ENCODE data around the gene CLMN. TPM values are rescaled to one million over a fixed set of nuclear protein-coding genes. Genes with fewer than 3 reads are reported as not detected.

CLMN gene
- total and polyA plus RNA-seq, 2 of the 4 experiments (the other 2 are of a cell fraction), result 0.10 to 0.18 TPM

GRCh38 chr14:95281560-95282176 is 38.0 kb downstream of the CLMN start:
- no peak overlapping the region for H3K56ac ChIP-seq (ENCODE audit: extremely low read depth, insufficient read depth, low read length)
- no peak overlapping the region for H4K8ac ChIP-seq (ENCODE audit: low read depth in 2 of 2, low read length in 2 of 2)
- ChIA-PET POLR2A (ENCODE audit: unreplicated experiment) (no interaction called here), CTCF (no interaction called here)
- dilution Hi-C loops (cut with HindIII; ENCODE audit: low sequenced_read_pairs, unreplicated experiment), result no loop called here
- no peak overlapping the region for H3K4me3 ChIP-seq (ENCODE audit: insufficient read depth, low read depth, low read length)
- H3K4me2 ChIP-seq (ENCODE audit: low read depth, low read length), result no peak overlapping the region
- H2AK9ac ChIP-seq (replicated peaks; ENCODE audit: low read depth, low read length, poor library complexity), result no peak overlapping the region
- ATAC-seq (ENCODE audit: low read depth) (no peak), DNase-seq (no peak)
- in situ Hi-C loops (cut with MboI; ENCODE audit: low sequenced_read_pairs), result no loop called here
- H3K27me3 ChIP-seq (ENCODE audit: control insufficient read depth, insufficient read depth, low read length), result peaks cover 2% of the 10 kb centered on the region; the same call in 1 of the 2 replicates
- no peak overlapping the region for H3K18ac ChIP-seq (ENCODE audit: low read depth, low read length)
- H3K23ac ChIP-seq (ENCODE audit: low read depth, low read length), result no peak overlapping the region
- no peak for TF ChIP-seq SMC3 (IDR thresholded peaks at IDR 0.05; ENCODE audit: low read depth, low read length)
- TF ChIP-seq CEBPB (IDR thresholded peaks at IDR 0.05; ENCODE audit: low read depth, low read length), result no peak
- TF ChIP-seq RFX5 (IDR thresholded peaks at IDR 0.05; ENCODE audit: low read depth, low read length), result no peak
- TF ChIP-seq MAZ (IDR thresholded peaks at IDR 0.05; ENCODE audit: borderline replicate concordance, low read depth, low read length), result no peak
- TF ChIP-seq MXI1 (IDR thresholded peaks at IDR 0.05; ENCODE audit: borderline replicate concordance, low read depth, low read length), result no peak
- TF ChIP-seq CHD1 (IDR thresholded peaks at IDR 0.05; ENCODE audit: low read depth, low read length), result no peak
- TF ChIP-seq RCOR1 (IDR thresholded peaks at IDR 0.05; ENCODE audit: insufficient replicate concordance, low read length), result no peak
- TF ChIP-seq USF2 (IDR thresholded peaks at IDR 0.05; ENCODE audit: low read depth, low read length), result no peak
- TF ChIP-seq FOS (IDR thresholded peaks at IDR 0.05; ENCODE audit: low read depth, low read length), result no peak
- TF ChIP-seq CTCF (conservative IDR thresholded peaks at IDR 0.05; ENCODE audit: low read depth, low read length), result no peak
- TF ChIP-seq RAD21 (IDR thresholded peaks at IDR 0.05; ENCODE audit: low read length), result no peak
- no peak for TF ChIP-seq ELK1 (IDR thresholded peaks at IDR 0.05; ENCODE audit: borderline replicate concordance, low read depth, low read length)
- TF ChIP-seq BHLHE40 (IDR thresholded peaks at IDR 0.05; ENCODE audit: low read depth, low read length), result no peak
- no peak for TF ChIP-seq NFE2L2 (IDR thresholded peaks at IDR 0.05; ENCODE audit: low read depth, low read length)
- TF ChIP-seq POLR2A (IDR thresholded peaks at IDR 0.05; ENCODE audit: low read depth, low read length), result no peak
- TF ChIP-seq MAFK (IDR thresholded peaks at IDR 0.05; ENCODE audit: low read depth, low read length), result no peak
- H3K4ac ChIP-seq (ENCODE audit: low read depth, low read length), result no peak overlapping the region
- no peak overlapping the region for H2BK120ac ChIP-seq (ENCODE audit: low read depth, low read length)
- H2AK5ac ChIP-seq (ENCODE audit: low read depth, low read length), result no peak overlapping the region
- intact Hi-C loops (cut with micrococcal nuclease), result no loop called here
- no peak overlapping the region for H2BK20ac ChIP-seq (ENCODE audit: low read depth, low read length)
- H2BK15ac ChIP-seq (ENCODE audit: low read depth, low read length), result no peak overlapping the region
- H2BK5ac ChIP-seq (ENCODE audit: low read depth, low read length, poor library complexity, severe bottlenecking), result no peak overlapping the region
- H3K4me1 ChIP-seq (ENCODE audit: control insufficient read depth, insufficient read depth, low read length), result no peaks in the 10 kb centered on the region
- H3K79me1 ChIP-seq (ENCODE audit: low read depth in 1 of 2, low read length in 2 of 2), result no peaks in the 10 kb centered on the region
- no peak overlapping the region for H3K14ac ChIP-seq (replicated peaks; ENCODE audit: low read depth, low read length)
- no peaks in the 10 kb centered on the region for H3K36me3 ChIP-seq (ENCODE audit: control insufficient read depth, insufficient read depth, low read length)
- no peak overlapping the region for H4K91ac ChIP-seq (ENCODE audit: insufficient read depth, low read depth, low read length)
- BruUV-seq (replicated peaks), result no TSS peak
- H3K9ac ChIP-seq (ENCODE audit: low read depth, low read length), result no peak overlapping the region
- WGBS, 2 experiments (ENCODE audit: extremely low coverage in 2 of 2, insufficient read length in 1 of 2), result no CpG with 5 or more reads among the region's 4 CpGs
- no peak overlapping the region for H2AFZ ChIP-seq (replicated peaks; ENCODE audit: low read length, poor library complexity)
- no peaks in the 10 kb centered on the region for H3K9me3 ChIP-seq (ENCODE audit: control insufficient read depth, insufficient read depth, low read length)
- H3K9me1 ChIP-seq (ENCODE audit: insufficient read depth, low read length), result no peaks in the 10 kb centered on the region
- no peak overlapping the region for H4K5ac ChIP-seq (ENCODE audit: low read depth, low read length)
- no peaks in the 10 kb centered on the region for H4K20me1 ChIP-seq (ENCODE audit: insufficient read depth, low read length)
- H3K27ac ChIP-seq (ENCODE audit: insufficient read depth, low read length), result no peak overlapping the region

Measured in IMR-90 (cell line).